Activated CD4-positive, alpha-beta memory T cell treated with anti-CD3 and anti-CD28 coated beads for 36 hours (primary cell): ENCODE data around the gene IL21R. TPM values are rescaled to one million over a fixed set of nuclear protein-coding genes. Genes with fewer than 3 reads are reported as not detected.
"Not testable (repeated sequence)": the region's sequence is repeated elsewhere in the genome, so short reads cannot be mapped to it uniquely, and the experiment has no call there.

Experiments used
- CTCF ChIA-PET: fragments of 350-600 bp; sonication (Branson Sonifier 250); formaldehyde crosslinking; loops from one replicate; lab custom pipeline; 2021; ENCODE audit warnings: antibody characterized with exemption, inconsistent platforms; lab: Charles Lee
- POLR2A ChIA-PET: fragments of 350-600 bp; sonication (Branson Sonifier 250); formaldehyde crosslinking; loops from one replicate; lab custom pipeline; 2021; ENCODE audit warnings: antibody characterized with exemption; lab: Charles Lee
- DNase-seq: peaks from one replicate; pipeline ENCODE4 v3.0.0-alpha.2; 2020
- H3K27ac Mint-ChIP-seq: one replicate; pipeline ENCODE4 v1.8.0; 2021; ENCODE audit warnings: mixed read lengths
- H3K27me3 Mint-ChIP-seq: one replicate; pipeline ENCODE4 v1.8.0; 2021; ENCODE audit warnings: mixed read lengths
- H3K36me3 Mint-ChIP-seq: one replicate; pipeline ENCODE4 v1.8.0; 2021; ENCODE audit warnings: mixed read lengths
- H3K4me1 Mint-ChIP-seq: one replicate; pipeline ENCODE4 v1.8.0; 2021; ENCODE audit warnings: low read depth, mixed read lengths
- H3K4me3 Mint-ChIP-seq: one replicate; pipeline ENCODE4 v1.8.0; 2021; ENCODE audit warnings: mild to moderate bottlenecking, mixed read lengths
- H3K9me3 Mint-ChIP-seq: one replicate; pipeline ENCODE4 v1.8.0; 2021; ENCODE audit warnings: mixed read lengths
- intact Hi-C: fragments of 100-400 bp; cut with micrococcal nuclease; formaldehyde crosslinking; loops from one replicate; pipeline ENCODE4 v1.15.1; 2023
- total RNA-seq, 2 experiments: library from RNA; stranded (reverse); gene quantifications; one replicate each; pipeline ENCODE4 v1.2.3, GENCODE V29; 2021

Gene IL21R
- total RNA-seq, 2 experiments from 2014 or later = 55.0 to 55.9 TPM

DNA sequence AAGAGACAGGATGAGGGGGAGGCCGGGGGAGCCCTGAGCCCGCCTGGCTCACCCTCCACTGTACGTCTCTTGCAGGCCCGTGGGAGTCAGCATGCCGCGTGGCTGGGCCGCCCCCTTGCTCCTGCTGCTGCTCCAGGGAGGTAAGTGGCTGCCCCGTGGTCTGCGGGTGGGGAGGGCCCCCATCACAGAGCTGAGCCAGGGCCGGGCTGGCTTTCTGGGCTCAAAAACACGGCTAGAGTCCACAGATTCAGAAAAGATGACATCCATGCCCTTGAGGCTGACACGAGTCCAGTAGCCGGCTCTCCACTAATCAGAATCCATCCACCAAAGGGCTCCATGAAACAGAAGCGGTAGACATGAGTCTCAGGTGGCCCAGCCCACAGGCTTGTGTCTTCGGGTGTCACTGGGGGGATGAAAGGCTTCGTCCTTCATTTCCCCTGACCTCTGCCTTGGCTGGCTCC lies 28.0 kb downstream of the IL21R start:
- CTCF ChIA-PET = interaction anchor here (0.9 kb wide), 1 partner anchor 250 kb away, joined by 3 read pairs; no protein-coding TSS in a partner anchor
- Mint-ChIP-seq H3K4me3 (no peak overlapping the region), H3K36me3 (peaks cover 71% of the 10 kb centered on the region), H3K9me3 (no peaks in the 10 kb centered on the region), H3K4me1 (peaks cover 54% of the 10 kb centered on the region), H3K27ac (no peak overlapping the region), H3K27me3 (no peaks in the 10 kb centered on the region)
- POLR2A ChIA-PET = no interaction called here
- intact Hi-C loops = no loop called here
- DNase-seq = peak; percentile 9

DNA sequence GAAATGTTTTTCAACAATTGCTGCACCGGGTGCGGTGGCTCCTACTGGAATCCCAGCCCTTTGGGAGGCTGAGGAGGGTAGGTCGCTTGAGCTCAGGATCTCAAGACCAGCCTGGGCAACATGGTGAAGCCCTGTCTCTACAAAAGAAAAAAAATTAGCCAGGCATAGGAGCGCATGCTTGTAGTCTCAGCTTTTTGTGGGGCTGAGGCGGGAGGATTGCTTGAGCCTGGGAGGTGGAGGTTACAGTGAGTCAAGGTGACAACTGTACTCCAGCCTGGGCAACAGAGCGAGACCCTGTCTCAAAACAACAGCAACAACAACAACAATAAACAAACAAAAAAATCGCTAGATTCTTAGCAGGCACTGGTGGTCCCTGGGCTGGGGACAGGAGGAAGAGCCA lies 28.5 kb downstream of the IL21R start:
- Mint-ChIP-seq H3K27ac (peak overlapping the region; percentile 53), H3K9me3 (no peaks in the 10 kb centered on the region), H3K4me1 (peaks cover 49% of the 10 kb centered on the region), H3K27me3 (no peaks in the 10 kb centered on the region), H3K4me3 (no peak overlapping the region), H3K36me3 (peaks cover 69% of the 10 kb centered on the region)
- intact Hi-C loops = no loop called here
- ChIA-PET CTCF (interaction anchor here (0.9 kb wide), 1 partner anchor 251 kb away, joined by 3 read pairs; no protein-coding TSS in a partner anchor), POLR2A (interaction anchor here (1.1 kb wide), 1 partner anchor 19 kb away, joined by 3 read pairs; no protein-coding TSS in a partner anchor)
- no peak for DNase-seq

DNA sequence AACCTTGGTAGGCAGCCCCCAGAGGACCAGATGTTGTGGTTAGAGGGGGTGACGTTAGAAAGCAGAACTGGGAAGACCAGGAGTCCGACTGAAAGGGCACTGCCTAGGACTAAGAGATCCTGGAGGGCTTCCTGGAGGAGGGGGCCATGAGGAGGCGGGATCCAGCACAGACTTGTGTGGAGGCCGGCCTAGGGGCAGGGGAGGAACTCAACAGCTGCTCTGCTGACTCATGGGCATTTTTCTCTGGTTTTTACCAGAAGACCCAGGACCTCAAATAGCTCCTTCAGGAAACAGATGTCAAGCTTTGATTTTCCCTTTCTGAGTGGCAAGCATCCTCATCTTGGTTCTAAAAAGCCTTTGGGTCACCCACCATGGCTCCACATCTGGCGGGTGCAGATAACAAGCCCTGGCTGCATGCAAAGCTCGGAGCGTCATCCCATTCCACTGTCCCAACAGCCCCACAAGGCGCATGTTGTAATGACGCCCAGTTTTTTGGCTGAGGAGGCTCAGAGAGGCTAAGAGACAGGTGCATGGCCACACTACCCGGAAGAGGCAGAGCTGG lies 29.0 kb downstream of the IL21R start:
- intact Hi-C loops = no loop called here
- Mint-ChIP-seq H3K27me3 (no peaks in the 10 kb centered on the region), H3K9me3 (no peaks in the 10 kb centered on the region), H3K4me3 (no peak overlapping the region), H3K27ac (peak overlapping the region; percentile 13), H3K36me3 (peaks cover 73% of the 10 kb centered on the region), H3K4me1 (peaks cover 45% of the 10 kb centered on the region)
- DNase-seq = peak; percentile 36
- POLR2A ChIA-PET = interaction anchor here (0.7 to 1.1 kb wide), 2 partner anchors 18 to 75 kb away, joined by 3 read pairs; no protein-coding TSS in a partner anchor
- CTCF ChIA-PET = interaction anchor here (0.9 kb wide), 1 partner anchor 251 kb away, joined by 3 read pairs; no protein-coding TSS in a partner anchor

DNA sequence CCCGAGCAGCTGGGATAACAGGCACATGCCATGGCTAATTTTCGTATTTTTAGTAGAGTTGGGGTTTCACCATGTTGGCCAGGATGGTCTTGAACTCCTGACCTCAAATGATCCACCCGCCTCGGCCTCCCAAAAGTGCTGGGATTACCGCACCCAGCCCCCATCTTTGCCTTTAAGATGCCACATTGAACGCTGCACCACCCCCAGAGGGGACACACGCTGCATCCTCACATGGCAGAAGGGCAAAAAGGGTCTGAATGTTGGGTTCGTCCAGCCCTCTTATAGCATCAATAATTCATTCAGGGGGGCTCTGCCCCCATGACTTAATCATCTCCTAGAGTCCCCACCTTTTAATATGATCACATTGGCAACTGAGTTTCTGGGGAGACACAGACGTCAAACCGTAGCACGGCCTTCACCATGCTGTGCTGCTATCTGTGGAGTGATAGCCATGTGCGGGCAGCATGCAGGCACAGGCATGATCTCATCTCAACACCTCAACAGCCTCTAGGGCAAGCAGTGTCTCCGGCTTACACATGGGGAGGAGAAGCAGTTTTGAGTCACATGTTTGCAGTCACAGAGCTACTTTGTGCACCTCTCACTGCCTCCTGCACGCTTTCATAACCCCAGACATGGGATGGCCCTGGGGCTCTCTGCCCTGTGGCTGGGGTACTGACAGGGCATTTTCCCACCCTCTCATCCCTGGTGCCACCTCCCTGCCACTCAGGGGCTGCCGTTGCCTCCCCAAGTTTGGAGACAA lies 30.0 kb downstream of the IL21R start:
- Mint-ChIP-seq H3K36me3 (peaks cover 73% of the 10 kb centered on the region), H3K27me3 (no peaks in the 10 kb centered on the region), H3K4me3 (no peak overlapping the region), H3K27ac (peak overlapping the region; percentile 58), H3K4me1 (peaks cover 35% of the 10 kb centered on the region), H3K9me3 (no peaks in the 10 kb centered on the region)
- intact Hi-C loops = no loop called here
- peak; percentile 12 for DNase-seq
- POLR2A ChIA-PET = interaction anchor here (0.7 to 1.1 kb wide), 2 partner anchors 17 to 76 kb away, joined by 3 read pairs; no protein-coding TSS in a partner anchor
- CTCF ChIA-PET = interaction anchor here (0.5 kb wide), 1 partner anchor 22 kb away, joined by 3 read pairs; no protein-coding TSS in a partner anchor

DNA sequence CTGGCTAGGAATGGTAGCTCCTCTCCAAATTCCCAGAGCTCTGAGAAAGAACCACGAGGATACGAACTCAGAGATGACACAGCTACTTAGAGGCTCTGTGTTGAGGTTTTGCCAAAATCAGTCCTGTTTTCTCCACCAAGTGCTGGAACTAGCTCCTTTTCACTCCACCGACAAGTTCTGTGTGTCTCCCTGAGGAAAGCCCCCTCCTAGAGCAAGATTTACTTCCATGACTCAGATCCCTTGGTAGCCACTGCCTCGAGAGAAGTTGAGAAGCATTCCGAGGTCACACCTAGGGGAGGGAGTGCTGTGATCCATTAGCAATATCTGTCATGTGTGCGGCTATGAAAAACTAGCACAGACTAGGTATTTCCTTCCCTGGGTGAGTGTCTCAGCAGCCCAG lies 30.6 kb downstream of the IL21R start:
- intact Hi-C loops = no loop called here

DNA sequence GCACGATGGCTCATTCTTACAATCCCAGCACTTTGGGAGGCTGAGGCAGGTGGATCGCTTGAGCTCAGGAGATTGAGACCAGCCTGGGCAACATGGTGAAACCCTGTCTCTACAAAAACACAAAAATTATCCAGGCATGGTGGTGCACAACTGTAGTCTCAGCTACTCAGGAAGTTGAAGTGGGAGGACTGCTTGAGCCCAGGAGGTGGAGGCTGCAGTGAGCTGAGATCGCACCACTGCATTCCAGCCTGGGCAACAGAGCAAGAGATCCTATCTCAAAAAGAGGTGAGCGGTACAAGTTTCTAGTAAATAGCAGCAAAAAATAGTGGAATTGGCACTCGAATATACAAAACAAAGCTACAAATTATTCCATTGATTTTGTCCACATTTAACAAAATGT lies 31.2 kb downstream of the IL21R start:
- peaks cover 25% of the 10 kb centered on the region for H3K4me1 Mint-ChIP-seq
- DNase-seq, POLR2A ChIA-PET: not testable (repeated sequence)

More for the DNA sequence above, 30.6 kb downstream of the IL21R start:
- H3K4me1 Mint-ChIP-seq = peaks cover 29% of the 10 kb centered on the region
- peak; percentile 5 for DNase-seq
- H3K36me3 Mint-ChIP-seq = peaks cover 72% of the 10 kb centered on the region
- POLR2A ChIA-PET = no interaction called here
- peak overlapping the region; percentile 3 for H3K27ac Mint-ChIP-seq
- H3K27me3 Mint-ChIP-seq = no peaks in the 10 kb centered on the region
- H3K4me3 Mint-ChIP-seq = no peak overlapping the region
- no peaks in the 10 kb centered on the region for H3K9me3 Mint-ChIP-seq
- CTCF ChIA-PET = interaction anchor here (0.5 kb wide), 1 partner anchor 23 kb away, joined by 3 read pairs; no protein-coding TSS in a partner anchor

DNA sequence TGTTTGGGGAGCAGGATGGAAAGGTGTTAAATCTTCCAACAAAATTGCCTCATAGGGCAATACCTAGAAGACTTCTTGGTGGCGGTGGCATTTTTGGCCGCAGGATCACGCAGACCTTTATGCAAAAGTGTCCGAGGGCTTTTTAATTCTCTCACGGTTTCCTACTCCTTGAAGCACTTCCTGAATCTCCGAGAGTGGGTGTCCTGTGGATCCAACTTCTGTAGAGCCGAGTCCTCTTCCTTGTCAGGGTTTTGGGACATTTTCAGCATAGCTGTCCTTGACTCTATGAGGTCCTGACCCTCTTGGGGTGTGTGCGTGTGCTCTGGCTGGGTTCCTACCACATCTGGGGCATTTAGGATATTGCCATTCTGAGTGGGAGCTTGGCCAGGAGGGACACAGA lies 31.7 kb downstream of the IL21R start:
- Mint-ChIP-seq H3K4me3 (no peak overlapping the region), H3K27me3 (no peaks in the 10 kb centered on the region)

More for the DNA sequence above, 31.2 kb downstream of the IL21R start:
- H3K27me3 Mint-ChIP-seq, CTCF ChIA-PET, H3K4me3 Mint-ChIP-seq, H3K9me3 Mint-ChIP-seq, intact Hi-C loops, H3K27ac Mint-ChIP-seq: not testable (repeated sequence)
- peaks cover 74% of the 10 kb centered on the region for H3K36me3 Mint-ChIP-seq

DNA sequence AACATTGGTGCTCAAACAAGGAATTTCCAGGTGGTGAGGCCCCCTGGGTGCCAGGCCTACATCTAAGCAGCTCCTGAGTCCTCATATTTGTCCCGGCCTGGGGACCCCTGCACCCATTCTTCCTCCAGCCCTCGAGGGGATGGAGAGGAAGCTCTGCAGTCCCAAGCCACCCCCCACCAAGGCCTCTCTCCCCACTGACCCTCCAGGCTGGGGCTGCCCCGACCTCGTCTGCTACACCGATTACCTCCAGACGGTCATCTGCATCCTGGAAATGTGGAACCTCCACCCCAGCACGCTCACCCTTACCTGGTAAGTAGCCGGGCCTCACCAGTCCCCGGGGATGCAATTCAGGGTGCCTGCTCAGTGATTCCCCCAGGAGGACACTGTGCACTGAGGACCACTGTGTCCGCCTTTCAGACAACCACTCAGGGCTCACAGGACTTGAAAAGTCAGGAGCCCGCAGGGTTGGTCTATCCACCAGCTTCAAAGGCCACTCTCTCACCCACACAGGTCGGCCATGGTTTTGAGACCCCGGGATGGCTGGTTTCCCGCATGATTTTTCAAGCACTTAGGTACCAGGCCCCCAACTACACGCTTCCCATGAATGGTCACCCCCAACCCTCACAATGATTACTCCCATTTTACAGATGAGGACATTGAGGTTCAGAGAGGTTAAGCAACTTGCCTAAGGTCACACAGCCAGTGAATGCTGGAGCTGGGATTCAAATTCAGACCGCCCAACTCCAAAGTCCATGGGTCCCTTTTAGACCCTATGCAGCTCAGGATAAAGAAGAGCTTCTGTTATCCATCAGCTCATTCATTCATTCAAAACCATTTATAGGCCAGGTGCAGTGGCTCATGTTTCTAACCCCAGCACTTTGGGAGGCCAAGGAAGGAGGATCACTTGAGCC lies 32.4 kb downstream of the IL21R start:
- DNase-seq = peak; percentile 3
- ChIA-PET POLR2A (no interaction called here), CTCF (no interaction called here)
- Mint-ChIP-seq H3K36me3 (peaks cover 78% of the 10 kb centered on the region), H3K27me3 (no peaks in the 10 kb centered on the region), H3K9me3 (no peaks in the 10 kb centered on the region), H3K27ac (no peak overlapping the region), H3K4me3 (no peak overlapping the region), H3K4me1 (peaks cover 19% of the 10 kb centered on the region)
- intact Hi-C loops = no loop called here

More for the DNA sequence above, 31.7 kb downstream of the IL21R start:
- no peaks in the 10 kb centered on the region for H3K9me3 Mint-ChIP-seq
- peaks cover 21% of the 10 kb centered on the region for H3K4me1 Mint-ChIP-seq
- H3K36me3 Mint-ChIP-seq = peaks cover 73% of the 10 kb centered on the region
- ChIA-PET POLR2A (no interaction called here), CTCF (no interaction called here)
- intact Hi-C loops = no loop called here
- no peak overlapping the region for H3K27ac Mint-ChIP-seq
- no peak for DNase-seq

DNA sequence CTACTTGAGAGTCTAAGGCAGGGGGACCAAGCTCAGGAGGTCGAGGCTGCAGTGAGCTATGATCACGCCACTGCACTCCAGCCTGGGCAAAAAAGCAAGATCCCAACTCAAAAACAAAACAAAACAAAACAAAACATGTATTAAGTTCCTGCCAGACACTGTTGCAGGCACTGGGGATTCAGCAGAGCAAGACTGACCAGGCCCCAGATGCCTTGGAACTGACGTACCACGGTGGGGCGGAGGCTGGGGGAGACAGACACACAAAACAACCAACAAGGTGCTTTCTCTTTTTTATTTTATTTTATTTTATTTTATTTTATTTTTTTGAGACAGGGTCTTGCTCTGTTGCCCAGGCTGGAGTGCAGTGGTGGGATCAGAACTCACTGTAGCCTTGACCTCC lies 33.2 kb downstream of the IL21R start:
- POLR2A ChIA-PET, CTCF ChIA-PET: not testable (repeated sequence)

DNA sequence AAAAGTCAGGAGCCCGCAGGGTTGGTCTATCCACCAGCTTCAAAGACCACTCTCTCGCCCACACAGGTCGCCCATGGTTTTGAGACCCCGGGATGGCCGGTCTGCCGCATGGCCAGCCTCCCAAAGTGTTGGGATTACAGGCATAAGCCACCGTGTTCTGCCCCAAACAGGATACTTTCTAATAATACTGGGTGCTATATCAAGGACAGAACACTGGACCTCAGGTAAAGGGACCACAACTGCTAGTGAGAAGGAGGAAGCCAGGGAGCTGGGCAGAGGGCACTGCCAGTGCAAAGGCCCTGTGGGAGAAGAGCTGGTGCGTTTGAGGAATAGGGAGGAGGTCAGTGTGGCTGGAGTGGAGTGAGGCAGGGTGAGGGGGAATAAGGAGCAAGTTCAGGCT lies 34.1 kb downstream of the IL21R start:
- CTCF ChIA-PET = no interaction called here
- no peak overlapping the region for H3K4me3 Mint-ChIP-seq
- no peaks in the 10 kb centered on the region for H3K9me3 Mint-ChIP-seq
- H3K27ac Mint-ChIP-seq = peak overlapping the region; percentile 65
- H3K4me1 Mint-ChIP-seq = peaks cover 10% of the 10 kb centered on the region
- H3K36me3 Mint-ChIP-seq = peaks cover 82% of the 10 kb centered on the region
- H3K27me3 Mint-ChIP-seq = no peaks in the 10 kb centered on the region
- intact Hi-C loops = no loop called here
- peak; percentile 4 for DNase-seq
- POLR2A ChIA-PET = no interaction called here

More for the DNA sequence above, 33.2 kb downstream of the IL21R start:
- H3K27ac Mint-ChIP-seq, H3K4me3 Mint-ChIP-seq, intact Hi-C loops, H3K9me3 Mint-ChIP-seq, H3K27me3 Mint-ChIP-seq: not testable (repeated sequence)
- H3K36me3 Mint-ChIP-seq = peaks cover 82% of the 10 kb centered on the region
- peak; percentile 2 for DNase-seq
- peaks cover 19% of the 10 kb centered on the region for H3K4me1 Mint-ChIP-seq

DNA sequence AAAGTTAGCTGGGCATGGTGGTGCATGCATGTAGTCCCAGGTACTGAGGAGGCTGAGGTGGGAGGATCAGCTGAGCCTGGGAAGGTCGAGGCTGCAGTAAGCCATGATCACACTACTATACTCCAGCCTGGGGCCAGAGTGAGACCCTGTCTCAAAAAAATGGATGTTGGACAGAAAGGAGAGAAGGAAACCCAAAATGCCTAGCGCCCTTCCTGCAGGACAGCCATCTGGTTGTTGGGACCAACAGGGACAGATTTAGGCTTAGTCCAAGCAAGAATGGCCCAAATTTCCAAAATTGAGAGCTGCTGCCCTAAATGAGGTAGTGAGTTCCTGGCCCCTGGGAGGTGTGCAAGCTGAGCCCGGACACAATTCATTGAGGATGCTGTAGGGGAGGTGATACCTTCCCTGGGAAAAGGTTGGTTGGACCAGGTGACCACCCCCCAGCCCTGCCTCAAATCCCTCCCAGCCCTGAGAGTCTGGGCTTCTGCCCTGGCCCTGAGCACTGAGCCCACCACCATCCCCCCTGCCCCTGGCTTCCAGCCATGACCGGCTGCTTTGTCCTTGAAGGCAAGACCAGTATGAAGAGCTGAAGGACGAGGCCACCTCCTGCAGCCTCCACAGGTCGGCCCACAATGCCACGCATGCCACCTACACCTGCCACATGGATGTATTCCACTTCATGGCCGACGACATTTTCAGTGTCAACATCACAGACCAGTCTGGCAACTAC lies 35.1 kb downstream of the IL21R start:
- CTCF ChIA-PET = interaction anchor here (1.0 to 1.5 kb wide), 2 partner anchors 30 to 256 kb away, joined by 3 read pairs; no protein-coding TSS in a partner anchor
- H3K4me1 Mint-ChIP-seq = peaks cover 4% of the 10 kb centered on the region
- H3K9me3 Mint-ChIP-seq = no peaks in the 10 kb centered on the region
- peaks cover 81% of the 10 kb centered on the region for H3K36me3 Mint-ChIP-seq
- POLR2A ChIA-PET = no interaction called here
- peak overlapping the region; percentile 11 for H3K27ac Mint-ChIP-seq
- intact Hi-C loops = no loop called here
- no peak overlapping the region for H3K4me3 Mint-ChIP-seq
- peak; percentile 4 for DNase-seq
- H3K27me3 Mint-ChIP-seq = no peaks in the 10 kb centered on the region
